Measurements from ENCODE around the gene PHKG2.

Gene PHKG2

GRCh38 chr16:30725418-30725792, 22.8 kb upstream of the PHKG2 start:
- H3K9me3 ChIP-seq (replicated peaks; ENCODE audit: insufficient read depth, low read length), result no peaks in the 10 kb centered on the region
- no peaks in the 10 kb centered on the region for H4K20me1 ChIP-seq (ENCODE audit: insufficient read depth, low read length)
- TF ChIP-seq CTCF (IDR thresholded peaks at IDR 0.05; ENCODE audit: low read length) (no peak), EZH2 (optimal IDR thresholded peaks at IDR 0.05; ENCODE audit: low read depth, low read length) (no peak), EZH2phosphoT487 (IDR thresholded peaks at IDR 0.05; ENCODE audit: low read length) (no peak)
- H3K4me1 ChIP-seq (ENCODE audit: low read length), result no peaks in the 10 kb centered on the region
- no peak overlapping the region for H2AFZ ChIP-seq (ENCODE audit: low read length)
- H3K36me3 ChIP-seq (replicated peaks; ENCODE audit: insufficient read depth, low read length), result peaks cover 17% of the 10 kb centered on the region
- H3K4me3 ChIP-seq (ENCODE audit: low read length), result no peak overlapping the region
- H3K9ac ChIP-seq (ENCODE audit: low read length), result no peak overlapping the region
- DNase-seq, result no peak
- H3F3A ChIP-seq (ENCODE audit: insufficient read depth, low read length), result 0 out of 2 replicates have a peak, but pooled peaks cover 3% of the 10 kb centered on the region
- H3K9me2 ChIP-seq (replicated peaks; ENCODE audit: insufficient read depth, low read length), result no peaks in the 10 kb centered on the region
- H3K27ac ChIP-seq (ENCODE audit: low read length), result no peak overlapping the region
- no peak overlapping the region for H3K4me2 ChIP-seq (ENCODE audit: low read depth, low read length)
- H3K27me3 ChIP-seq (replicated peaks; ENCODE audit: insufficient read depth, low read length), result no peaks in the 10 kb centered on the region
- peaks cover 64% of the 10 kb centered on the region for H3K79me2 ChIP-seq (ENCODE audit: low read length)

- Histone ChIP-seq H3K4me2 (ENCODE audit: low read depth, low read length) (no peak overlapping the region), H3K9ac (ENCODE audit: low read length) (no peak overlapping the region)
- no peak for DNase-seq
Observed at GRCh38 chr16:30728321-30728720, 19.9 kb upstream of the PHKG2 start.

DNA sequence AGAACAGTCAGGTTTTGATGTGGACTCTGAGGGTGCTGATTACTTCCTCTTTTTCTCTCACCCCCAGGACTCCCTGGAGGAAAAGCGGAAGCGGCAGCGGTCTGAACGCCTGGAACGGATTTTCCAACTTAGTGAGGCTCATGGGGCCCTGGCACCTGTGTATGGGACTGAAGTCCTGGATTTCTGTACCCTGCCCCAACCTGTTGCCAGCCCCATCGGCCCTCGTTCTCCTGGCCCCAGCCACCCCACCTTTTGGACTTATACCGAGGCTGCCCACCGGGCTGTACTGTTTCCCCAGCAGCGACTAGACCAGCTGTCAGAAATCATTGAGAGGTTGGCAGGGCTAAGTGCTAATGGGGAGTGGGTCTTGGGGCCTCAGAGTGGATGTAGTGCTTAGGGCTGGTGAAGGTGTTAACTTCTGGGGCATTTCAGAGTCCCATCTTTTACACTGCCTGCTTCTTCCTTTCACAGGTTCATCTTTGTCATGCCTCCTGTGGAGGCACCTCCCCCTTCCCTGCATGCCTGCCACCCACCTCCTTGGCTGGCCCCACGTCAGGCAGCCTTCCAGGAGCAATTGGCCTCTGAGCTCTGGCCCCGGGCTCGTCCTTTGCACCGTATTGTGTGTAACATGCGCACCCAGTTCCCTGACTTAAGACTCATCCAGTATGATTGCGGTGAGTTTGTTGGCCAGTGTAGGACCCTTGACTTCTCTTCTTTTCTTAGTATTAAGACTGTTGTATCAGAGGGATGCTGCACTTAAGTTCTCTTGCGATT, 19.1 kb upstream of the PHKG2 start:
- H2AFZ ChIP-seq (ENCODE audit: low read length), result no peak overlapping the region
- H3K27ac ChIP-seq (ENCODE audit: low read length), result no peak overlapping the region
- H3F3A ChIP-seq (ENCODE audit: insufficient read depth, low read length), result peaks cover 3% of the 10 kb centered on the region; the same call in 1 of the 2 replicates
- no peaks in the 10 kb centered on the region for H4K20me1 ChIP-seq (ENCODE audit: insufficient read depth, low read length)
- no peak for TF ChIP-seq EZH2 (optimal IDR thresholded peaks at IDR 0.05; ENCODE audit: low read depth, low read length)
- no peak for TF ChIP-seq EZH2phosphoT487 (IDR thresholded peaks at IDR 0.05; ENCODE audit: low read length)
- TF ChIP-seq CTCF (IDR thresholded peaks at IDR 0.05; ENCODE audit: low read length), result no peak
- H3K36me3 ChIP-seq (replicated peaks; ENCODE audit: insufficient read depth, low read length), result peaks cover 7% of the 10 kb centered on the region
- no peaks in the 10 kb centered on the region for H3K27me3 ChIP-seq (replicated peaks; ENCODE audit: insufficient read depth, low read length)
- H3K4me2 ChIP-seq (ENCODE audit: low read depth, low read length), result no peak overlapping the region
- H3K9me3 ChIP-seq (replicated peaks; ENCODE audit: insufficient read depth, low read length), result no peaks in the 10 kb centered on the region
- H3K4me3 ChIP-seq (ENCODE audit: low read length), result no peak overlapping the region
- no peak for DNase-seq
- no peaks in the 10 kb centered on the region for H3K4me1 ChIP-seq (ENCODE audit: low read length)
- H3K9ac ChIP-seq (ENCODE audit: low read length), result no peak overlapping the region
- no peaks in the 10 kb centered on the region for H3K9me2 ChIP-seq (replicated peaks; ENCODE audit: insufficient read depth, low read length)
- peaks cover 34% of the 10 kb centered on the region for H3K79me2 ChIP-seq (ENCODE audit: low read length)

More at GRCh38 chr16:30728321-30728720, 19.9 kb upstream of the PHKG2 start:
- no peak overlapping the region for H3K27ac ChIP-seq (ENCODE audit: low read length)
- peaks cover 39% of the 10 kb centered on the region for H3K79me2 ChIP-seq (ENCODE audit: low read length)
- peaks cover 7% of the 10 kb centered on the region; the same call in 1 of the 2 replicates for H3K36me3 ChIP-seq (replicated peaks; ENCODE audit: insufficient read depth, low read length)
- TF ChIP-seq EZH2phosphoT487 (IDR thresholded peaks at IDR 0.05; ENCODE audit: low read length) (no peak), EZH2 (optimal IDR thresholded peaks at IDR 0.05; ENCODE audit: low read depth, low read length) (no peak), CTCF (IDR thresholded peaks at IDR 0.05; ENCODE audit: low read length) (no peak)
- H3K9me3 ChIP-seq (replicated peaks; ENCODE audit: insufficient read depth, low read length), result no peaks in the 10 kb centered on the region
- no peak overlapping the region for H3K4me3 ChIP-seq (ENCODE audit: low read length)
- no peak overlapping the region for H2AFZ ChIP-seq (ENCODE audit: low read length)
- H3K9me2 ChIP-seq (replicated peaks; ENCODE audit: insufficient read depth, low read length), result no peaks in the 10 kb centered on the region
- no peaks in the 10 kb centered on the region for H3K27me3 ChIP-seq (replicated peaks; ENCODE audit: insufficient read depth, low read length)
- H3K4me1 ChIP-seq (ENCODE audit: low read length), result no peaks in the 10 kb centered on the region
- 0 out of 2 replicates have a peak, but pooled peaks cover 3% of the 10 kb centered on the region for H3F3A ChIP-seq (ENCODE audit: insufficient read depth, low read length)
- H4K20me1 ChIP-seq (ENCODE audit: insufficient read depth, low read length), result no peaks in the 10 kb centered on the region
